Nephron (organoid): ENCODE data around the gene CLNK.

Experiments
- H3K27ac Mint-ChIP-seq, 3 experiments: 2 replicates each; pipeline ENCODE4 v1.8.0; 2020; ENCODE audit warnings: mixed read lengths in 3 of 3, mild to moderate bottlenecking in 2 of 3, moderate library complexity in 1 of 3
- H3K27me3 Mint-ChIP-seq: 2 replicates; pipeline ENCODE4 v1.8.0; 2021; ENCODE audit warnings: low read depth, mild to moderate bottlenecking, moderate library complexity, mixed read lengths
- H3K36me3 Mint-ChIP-seq: 2 replicates; pipeline ENCODE4 v1.8.0; 2020; ENCODE audit warnings: low read depth, mixed read lengths
- H3K4me1 Mint-ChIP-seq: 2 replicates; pipeline ENCODE4 v1.8.0; 2020; ENCODE audit warnings: mixed read lengths
- H3K4me3 Mint-ChIP-seq, 3 experiments: 2 replicates each; pipeline ENCODE4 v1.8.0; 2020; ENCODE audit warnings: mild to moderate bottlenecking in 3 of 3, mixed read lengths in 3 of 3, moderate library complexity in 2 of 3
- H3K9me3 Mint-ChIP-seq: 2 replicates; pipeline ENCODE4 v1.8.0; 2020; ENCODE audit warnings: mixed read lengths
- TF ChIP-seq, protein P1 (sequence below), 3 experiments: fragments of 200-600 bp; sonication (generic); IDR thresholded peaks; one replicate each; pipeline ENCODE4 v1.5.0; 2021; ENCODE audit warnings: antibody characterized with exemption in 3 of 3; ENCODE audit not compliant: unreplicated experiment in 3 of 3

The CLNK gene

GRCh38 chr4:10684631-10685030 lies at the start of gene CLNK:
Gene CLNK, minus strand, starts transcription at chr4:10684768. Its CDS starts 16,899 bp downstream, at chr4:10667869.
- H3K4me1 Mint-ChIP-seq = no peaks in the 10 kb centered on the region
- H3K27ac Mint-ChIP-seq = no peak within 1 kb of the TSS
- TF ChIP-seq, protein P1, sequence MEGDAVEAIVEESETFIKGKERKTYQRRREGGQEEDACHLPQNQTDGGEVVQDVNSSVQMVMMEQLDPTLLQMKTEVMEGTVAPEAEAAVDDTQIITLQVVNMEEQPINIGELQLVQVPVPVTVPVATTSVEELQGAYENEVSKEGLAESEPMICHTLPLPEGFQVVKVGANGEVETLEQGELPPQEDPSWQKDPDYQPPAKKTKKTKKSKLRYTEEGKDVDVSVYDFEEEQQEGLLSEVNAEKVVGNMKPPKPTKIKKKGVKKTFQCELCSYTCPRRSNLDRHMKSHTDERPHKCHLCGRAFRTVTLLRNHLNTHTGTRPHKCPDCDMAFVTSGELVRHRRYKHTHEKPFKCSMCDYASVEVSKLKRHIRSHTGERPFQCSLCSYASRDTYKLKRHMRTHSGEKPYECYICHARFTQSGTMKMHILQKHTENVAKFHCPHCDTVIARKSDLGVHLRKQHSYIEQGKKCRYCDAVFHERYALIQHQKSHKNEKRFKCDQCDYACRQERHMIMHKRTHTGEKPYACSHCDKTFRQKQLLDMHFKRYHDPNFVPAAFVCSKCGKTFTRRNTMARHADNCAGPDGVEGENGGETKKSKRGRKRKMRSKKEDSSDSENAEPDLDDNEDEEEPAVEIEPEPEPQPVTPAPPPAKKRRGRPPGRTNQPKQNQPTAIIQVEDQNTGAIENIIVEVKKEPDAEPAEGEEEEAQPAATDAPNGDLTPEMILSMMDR (IDR thresholded peaks at IDR 0.05; ENCODE audit: unreplicated experiment in 3 of 3) = no peak

DNA sequence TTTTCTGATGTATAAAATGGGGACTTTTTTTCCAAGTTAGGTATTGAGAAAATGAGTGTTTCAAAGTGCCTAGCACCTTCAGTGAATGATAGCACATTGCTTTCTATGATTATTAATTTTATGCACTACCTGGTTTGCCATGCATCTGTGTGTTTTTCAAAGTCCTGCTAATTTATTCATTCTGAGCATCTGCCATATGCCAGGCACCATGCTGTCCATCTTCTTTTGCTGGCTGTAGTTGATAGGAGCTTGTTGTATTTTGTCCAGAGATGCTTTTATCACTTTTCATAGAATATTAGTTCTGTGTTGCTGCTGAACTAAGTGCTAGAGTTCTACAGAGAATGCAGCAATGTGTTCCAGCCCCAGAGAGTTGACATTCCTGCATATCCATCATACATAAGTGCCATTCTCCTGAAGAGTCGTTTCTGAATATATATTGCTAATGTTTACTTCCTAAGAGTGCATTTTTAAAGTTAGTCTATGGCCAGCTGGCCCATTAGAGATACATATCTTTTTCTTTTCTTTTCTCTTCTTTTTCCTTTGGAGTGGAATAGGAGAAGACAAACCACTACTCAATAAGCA lies 49.0 kb upstream of the CLNK start:
- no peaks in the 10 kb centered on the region for H3K36me3 Mint-ChIP-seq
- H3K27me3 Mint-ChIP-seq = peaks cover 8% of the 10 kb centered on the region
- no peak overlapping the region for H3K27ac Mint-ChIP-seq
- no peak overlapping the region for H3K4me3 Mint-ChIP-seq
- TF ChIP-seq, protein P1 (IDR thresholded peaks at IDR 0.05; ENCODE audit: unreplicated experiment in 3 of 3) = no peak
- H3K4me1 Mint-ChIP-seq = no peaks in the 10 kb centered on the region
- no peaks in the 10 kb centered on the region for H3K9me3 Mint-ChIP-seq

More at GRCh38 chr4:10684631-10685030, at the start of gene CLNK:
- Mint-ChIP-seq H3K9me3 (no peaks in the 10 kb centered on the region), H3K36me3 (no peaks in the 10 kb centered on the region), H3K4me3 (no peak within 1 kb of the TSS), H3K27me3 (no peaks in the 10 kb centered on the region)

DNA sequence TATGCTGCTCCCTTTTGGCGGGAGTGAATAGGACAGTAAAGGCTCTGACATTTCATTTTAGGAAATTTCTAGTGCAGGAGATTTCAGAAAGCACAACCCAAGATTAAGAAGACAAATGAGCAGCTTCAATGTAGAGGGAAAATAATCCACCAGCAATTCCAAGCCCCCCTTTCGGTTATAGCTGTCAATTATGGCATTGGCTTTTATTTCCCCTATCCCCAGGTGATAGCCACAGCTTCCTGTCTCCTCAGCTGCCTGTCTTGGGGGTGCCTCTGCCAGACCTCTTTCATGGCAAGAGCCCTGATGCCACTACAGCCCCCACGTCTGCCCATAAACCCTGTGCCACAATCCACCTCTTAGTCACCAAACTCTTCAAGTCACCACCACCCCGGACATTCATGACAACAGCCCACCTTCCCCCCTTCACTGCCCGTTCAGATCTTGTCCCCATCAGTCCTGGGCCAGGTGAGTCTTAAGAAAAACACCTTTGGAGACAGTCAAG lies 48.4 kb upstream of the CLNK start:
- TF ChIP-seq, protein P1 (IDR thresholded peaks at IDR 0.05; ENCODE audit: unreplicated experiment in 3 of 3) = no peak
- Mint-ChIP-seq H3K4me1 (no peaks in the 10 kb centered on the region), H3K9me3 (no peaks in the 10 kb centered on the region), H3K27me3 (peaks cover 8% of the 10 kb centered on the region), H3K27ac (no peak overlapping the region), H3K36me3 (no peaks in the 10 kb centered on the region), H3K4me3 (no peak overlapping the region)

GRCh38 chr4:10732235-10732913 lies 47.8 kb upstream of the CLNK start:
- H3K27me3 Mint-ChIP-seq = peaks cover 8% of the 10 kb centered on the region
- no peaks in the 10 kb centered on the region for H3K36me3 Mint-ChIP-seq
- no peak overlapping the region for H3K27ac Mint-ChIP-seq
- no peak overlapping the region for H3K4me3 Mint-ChIP-seq
- TF ChIP-seq, protein P1 (IDR thresholded peaks at IDR 0.05; ENCODE audit: unreplicated experiment in 3 of 3) = no peak
- no peaks in the 10 kb centered on the region for H3K9me3 Mint-ChIP-seq
- H3K4me1 Mint-ChIP-seq = no peaks in the 10 kb centered on the region

DNA sequence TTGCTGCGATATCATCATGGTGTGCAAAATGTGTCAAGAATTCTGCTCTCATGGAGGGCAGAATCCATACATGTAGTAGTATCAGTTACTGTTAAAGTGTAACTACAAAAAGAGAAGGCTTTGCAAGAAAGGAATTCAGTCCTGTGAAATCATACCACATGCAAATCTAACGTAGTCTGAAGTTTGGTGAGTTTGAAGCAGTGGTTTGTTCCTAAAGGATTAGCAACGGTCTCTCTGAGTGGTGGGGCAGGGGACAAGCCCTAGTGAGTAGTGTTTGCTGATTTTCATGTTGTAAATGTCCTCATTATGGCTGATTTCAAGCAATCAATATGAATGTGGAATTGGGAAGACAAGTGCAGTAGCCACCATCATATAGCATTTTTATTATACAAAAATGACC lies 47.1 kb upstream of the CLNK start:
- no peaks in the 10 kb centered on the region for H3K4me1 Mint-ChIP-seq
- peaks cover 10% of the 10 kb centered on the region for H3K27me3 Mint-ChIP-seq
- no peak overlapping the region for H3K27ac Mint-ChIP-seq
- no peak overlapping the region for H3K4me3 Mint-ChIP-seq
- H3K36me3 Mint-ChIP-seq = no peaks in the 10 kb centered on the region
- TF ChIP-seq, protein P1 (IDR thresholded peaks at IDR 0.05; ENCODE audit: unreplicated experiment in 3 of 3) = no peak
- no peaks in the 10 kb centered on the region for H3K9me3 Mint-ChIP-seq
